Erythroblast (primary cell): ENCODE measurements around the gene EEF1E1.

Experiments
- GATA1 ChIP-seq: IDR thresholded peaks from 2 replicates; pipeline ENCODE4 v1.6.1; 2011; ENCODE audit warnings: low read depth, mild to moderate bottlenecking, control low read depth, low read length, moderate library complexity
- POLR2A ChIP-seq: IDR thresholded peaks from 2 replicates; pipeline ENCODE4 v1.6.1; 2011; ENCODE audit warnings: mild to moderate bottlenecking, low read length

DNA sequence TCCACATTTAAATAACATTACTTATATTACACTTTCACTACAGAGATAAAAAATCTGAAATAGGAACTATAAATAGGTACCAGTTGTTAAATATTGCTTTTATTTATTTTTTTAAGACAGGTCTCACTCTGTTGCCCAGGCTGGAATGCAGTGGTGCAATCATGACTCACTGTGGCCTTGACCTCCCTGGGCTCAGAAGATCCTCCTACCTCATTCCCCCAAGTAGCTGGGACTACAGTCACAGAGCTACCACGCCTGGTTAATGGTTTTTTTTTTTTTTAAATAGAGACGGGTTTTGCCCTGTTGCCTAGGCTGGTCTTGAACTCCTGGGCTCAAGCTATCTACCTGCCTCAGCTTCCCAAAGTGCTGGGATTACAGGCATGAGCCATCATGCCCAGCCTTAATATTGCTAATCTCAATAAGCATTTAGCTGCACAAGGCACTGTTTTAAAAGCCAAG is 17.3 kb downstream of the EEF1E1 start:
- TF ChIP-seq POLR2A (no peak), GATA1 (no peak)
